AG08396 (cell line): ENCODE data around the gene CCSER1.
"Not testable (repeated sequence)": the region's sequence is repeated elsewhere in the genome, so short reads cannot be mapped to it uniquely, and the experiment has no call there.

Experiments used
- DNase-seq: peaks from one replicate; pipeline ENCODE4 v3.0.0; 2012; ENCODE audit warnings: low spot score, mixed read lengths

CCSER1 gene

GRCh38 chr4:90445380-90445779, 318.2 kb downstream of the CCSER1 start:
- DNase-seq = no peak

- no peak for DNase-seq
Observed at GRCh38 chr4:90449626-90450025, 322.4 kb downstream of the CCSER1 start.

GRCh38 chr4:90456891-90457290, 329.7 kb downstream of the CCSER1 start:
- no peak for DNase-seq

DNA sequence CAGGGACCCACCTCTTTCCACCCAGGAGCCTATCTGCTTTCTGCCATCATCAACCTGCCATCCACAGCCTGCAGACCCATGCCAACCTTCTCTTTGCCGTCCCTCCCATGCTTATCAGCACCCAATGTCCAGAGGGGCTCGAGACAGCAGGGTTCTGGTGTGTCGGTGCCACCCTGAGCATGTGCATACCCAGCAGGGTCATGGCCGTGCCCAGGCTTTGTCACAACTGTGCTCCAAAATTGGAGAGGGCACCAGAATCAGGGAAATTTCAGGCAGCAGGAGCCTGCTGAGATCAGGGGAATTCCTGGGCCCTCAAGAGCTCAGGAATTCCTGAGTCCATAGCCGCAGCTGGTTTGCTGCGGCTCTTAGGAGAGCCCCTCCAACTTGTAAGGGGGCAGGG, 330.6 kb downstream of the CCSER1 start:
- DNase-seq = no peak

DNA sequence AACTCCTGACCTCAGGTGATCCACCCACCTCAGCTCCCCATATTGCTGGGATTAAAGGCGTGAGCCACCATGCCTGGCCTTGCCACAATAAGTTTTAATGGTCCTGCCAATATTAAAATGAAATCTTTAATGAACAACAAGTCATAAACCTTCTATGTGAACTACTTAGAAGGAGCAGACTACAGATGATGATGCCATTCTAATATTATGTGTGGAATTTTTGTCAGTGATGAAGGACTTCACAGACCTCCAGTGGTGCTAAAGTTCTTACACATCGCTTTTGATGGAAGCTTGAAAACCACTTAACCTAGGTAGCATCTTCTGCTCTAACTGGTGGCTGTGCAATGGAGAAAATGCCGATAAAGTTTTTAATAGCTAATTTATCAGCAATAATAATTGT, 331.4 kb downstream of the CCSER1 start:
- DNase-seq = no peak

GRCh38 chr4:90474484-90474883, 347.3 kb downstream of the CCSER1 start:
- no peak for DNase-seq

GRCh38 chr4:90476019-90476418, 348.8 kb downstream of the CCSER1 start:
- DNase-seq = no peak

DNA sequence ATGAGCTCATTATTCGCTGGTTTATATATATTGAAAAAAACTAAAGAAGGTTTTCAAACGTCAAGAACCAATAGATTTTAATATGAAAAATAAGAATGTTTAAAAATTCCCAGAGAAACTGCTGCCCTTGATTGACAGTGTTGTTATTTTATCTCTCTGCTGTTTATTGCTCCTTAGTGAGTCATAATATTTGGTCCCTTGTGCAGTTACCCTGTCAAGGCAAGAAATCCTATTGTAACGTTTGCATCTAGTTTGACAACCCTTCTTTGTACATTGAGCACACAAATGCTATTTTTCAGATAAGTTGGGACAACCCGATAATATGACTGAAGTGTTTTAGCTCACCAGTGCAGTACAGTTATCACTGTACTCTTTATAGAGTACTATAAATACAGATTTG, 349.4 kb downstream of the CCSER1 start:
- DNase-seq = no peak

GRCh38 chr4:90484894-90485293, 357.7 kb downstream of the CCSER1 start:
- not testable (repeated sequence) for DNase-seq

DNA sequence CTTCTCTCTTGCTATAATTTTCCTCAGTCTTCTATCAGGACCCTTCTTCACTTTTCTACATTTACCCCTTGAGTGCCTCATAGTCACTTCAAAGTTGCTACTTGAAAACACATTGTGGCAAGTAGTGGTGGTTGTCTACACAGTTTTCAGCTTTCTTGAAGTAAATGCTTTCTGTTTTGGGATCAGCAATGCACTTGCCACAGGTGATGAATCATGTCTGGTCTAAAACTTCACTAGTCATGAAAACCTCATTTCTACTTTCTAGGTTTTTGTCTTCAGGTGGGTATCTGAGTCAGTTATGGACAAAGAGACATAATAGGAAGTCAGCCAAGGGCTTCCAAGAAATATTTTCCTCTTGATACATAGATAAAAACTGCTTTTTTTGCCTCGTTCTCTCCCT, 359.2 kb downstream of the CCSER1 start:
- DNase-seq = no peak

GRCh38 chr4:90495211-90495610, 368.0 kb downstream of the CCSER1 start:
- no peak for DNase-seq

GRCh38 chr4:90495936-90496335, 368.7 kb downstream of the CCSER1 start:
- DNase-seq = no peak

DNA sequence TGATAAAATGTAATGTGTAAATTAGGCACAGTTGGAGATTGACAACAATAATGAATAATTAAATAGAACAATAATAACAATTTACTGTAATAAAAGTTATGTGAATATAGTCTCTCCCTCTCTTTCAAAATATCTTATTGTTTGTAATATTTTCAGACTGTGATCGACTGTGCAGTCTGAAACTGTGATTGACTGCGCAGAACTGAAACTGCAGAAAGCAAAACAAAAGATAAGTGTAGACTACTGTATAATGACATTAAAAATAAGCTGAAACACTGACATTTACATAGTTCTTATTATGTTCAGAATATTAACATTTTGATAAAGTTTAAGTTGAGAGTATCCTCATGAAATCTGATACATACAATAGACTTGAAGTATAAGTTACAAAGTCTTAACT, 371.0 kb downstream of the CCSER1 start:
- DNase-seq = no peak

GRCh38 chr4:90503677-90504076, 376.5 kb downstream of the CCSER1 start:
- no peak for DNase-seq

- no peak for DNase-seq
Observed at GRCh38 chr4:90515191-90515590, 388.0 kb downstream of the CCSER1 start.

GRCh38 chr4:90528551-90528950, 401.4 kb downstream of the CCSER1 start:
- no peak for DNase-seq

- DNase-seq = no peak
Observed at GRCh38 chr4:90536408-90536807, 409.2 kb downstream of the CCSER1 start.

GRCh38 chr4:90537491-90537890, 410.3 kb downstream of the CCSER1 start:
- no peak for DNase-seq

- DNase-seq = no peak
Observed at GRCh38 chr4:90540536-90540935, 413.3 kb downstream of the CCSER1 start.

DNA sequence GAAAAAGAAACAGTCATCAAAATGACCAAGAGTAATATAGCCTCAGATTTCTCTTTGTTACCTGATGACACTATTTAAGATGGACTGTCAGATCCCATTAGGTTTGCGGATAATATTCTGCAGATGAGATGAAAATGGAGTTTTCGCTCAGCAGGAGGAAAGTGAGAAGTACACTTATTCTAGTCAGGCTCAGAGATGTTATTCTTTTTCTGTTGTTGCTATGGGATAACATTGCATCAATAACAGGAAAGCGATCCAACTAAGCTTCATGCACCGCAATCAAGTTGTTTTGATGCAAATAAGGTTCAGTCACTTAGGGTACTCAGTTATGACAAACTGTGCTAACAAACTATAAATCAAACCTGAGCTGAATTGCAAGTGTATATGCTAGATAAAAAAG, 415.0 kb downstream of the CCSER1 start:
- DNase-seq = no peak

DNA sequence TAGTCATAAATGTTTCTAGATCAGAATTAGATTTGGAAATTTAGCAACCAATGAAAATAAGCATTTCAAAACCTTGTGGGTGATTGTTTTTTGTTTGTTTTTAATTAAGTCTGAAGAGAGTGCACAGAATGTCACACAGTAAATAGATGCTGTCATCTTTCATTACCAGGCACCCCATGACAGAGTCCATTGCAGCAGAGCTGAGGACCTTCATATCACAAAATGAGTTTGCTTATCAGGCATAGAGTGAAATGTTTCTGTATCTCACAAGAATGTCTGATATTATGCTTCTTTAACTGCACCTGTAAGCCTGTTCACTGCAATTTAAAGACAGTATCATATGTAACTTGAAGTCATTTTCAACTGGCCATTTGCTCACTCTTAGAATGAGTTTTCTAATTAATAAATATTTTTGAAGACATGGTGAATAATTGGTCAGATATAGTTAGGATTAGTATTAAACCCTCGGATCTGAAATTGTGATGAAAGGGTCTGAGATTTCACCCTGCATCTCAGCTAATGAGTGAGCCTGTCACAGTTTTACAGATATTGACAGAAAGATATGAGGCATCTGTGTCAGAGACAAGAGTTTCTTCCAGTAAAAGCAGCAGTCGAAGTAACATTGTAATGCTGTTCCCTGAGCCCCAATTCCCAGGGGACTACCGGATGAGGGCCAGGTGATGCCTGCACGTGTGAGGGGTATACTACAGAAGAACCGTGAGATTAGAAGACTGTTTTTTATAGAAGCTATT, 416.4 kb downstream of the CCSER1 start:
- no peak for DNase-seq

GRCh38 chr4:90544532-90545045, 417.4 kb downstream of the CCSER1 start:
- no peak for DNase-seq

DNA sequence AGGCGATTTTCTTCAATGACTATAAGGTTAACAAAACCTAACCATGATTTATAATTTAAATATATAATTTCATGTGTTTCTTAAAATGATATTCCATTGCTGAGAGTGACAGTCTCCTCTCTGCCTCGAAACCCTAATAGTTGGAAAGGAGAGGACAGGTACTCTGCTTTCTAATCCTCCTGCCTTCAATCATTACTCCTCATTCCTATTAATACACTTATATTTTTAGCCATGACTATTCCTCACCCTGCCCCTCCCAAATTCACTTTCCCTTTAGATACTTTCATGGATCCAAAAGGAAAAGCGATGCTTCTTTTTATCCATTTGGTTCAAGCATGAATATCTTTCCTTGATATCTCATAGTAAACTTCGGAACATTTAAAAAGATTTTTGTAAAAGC, 418.2 kb downstream of the CCSER1 start:
- no peak for DNase-seq

DNA sequence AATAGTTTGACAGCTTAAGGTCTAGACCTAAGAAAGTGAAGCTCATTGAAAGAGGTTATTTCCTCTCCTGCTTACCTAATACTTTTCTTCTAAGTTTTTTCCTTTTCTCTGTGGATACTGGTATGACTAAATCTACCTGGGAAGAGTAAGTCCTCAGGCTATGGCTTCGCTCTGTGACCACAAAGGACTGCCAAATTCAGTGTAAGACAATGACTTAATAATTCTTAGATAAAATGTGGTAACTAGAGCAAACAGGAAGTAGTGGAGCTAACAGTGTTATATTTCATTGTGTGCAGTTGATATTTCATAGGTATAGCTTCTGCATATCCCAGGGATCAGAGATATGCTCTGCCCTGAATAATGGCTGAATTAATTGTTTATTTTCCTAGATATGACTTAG, 418.9 kb downstream of the CCSER1 start:
- DNase-seq = no peak
